Activated B cell treated with CpG ODN at 0.5 μM for 24 hours (primary cell): Measurements from ENCODE around the gene ST6GALNAC3. TPM values are rescaled to one million over a fixed set of nuclear protein-coding genes. Genes with fewer than 3 reads are reported as not detected.

ENCODE experiments used
- ATAC-seq: fragments of 200-7000 bp; cut with Tn5 transposase; one replicate; pipeline ENCODE4 v1.10.0; 2021; ENCODE audit warnings: low read depth, mild to moderate bottlenecking, moderate library complexity
- CTCF ChIA-PET: fragments of 350-600 bp; sonication (Branson Sonifier 250); formaldehyde crosslinking; loops from one replicate; lab custom pipeline; 2021; ENCODE audit warnings: antibody characterized with exemption; lab: Charles Lee
- POLR2A ChIA-PET: fragments of 350-600 bp; sonication (Branson Sonifier 250); formaldehyde crosslinking; loops from one replicate; lab custom pipeline; 2021; ENCODE audit warnings: antibody characterized with exemption; lab: Charles Lee
- DNase-seq: peaks from one replicate; pipeline ENCODE4 v3.0.0; 2022
- H3K27ac Mint-ChIP-seq: one replicate; pipeline ENCODE4 v1.8.0; 2020; ENCODE audit warnings: mixed read lengths
- H3K27me3 Mint-ChIP-seq: one replicate; pipeline ENCODE4 v1.8.0; 2021; ENCODE audit warnings: mixed read lengths
- H3K36me3 Mint-ChIP-seq: one replicate; pipeline ENCODE4 v1.8.0; 2021; ENCODE audit warnings: low read depth, mixed read lengths
- H3K4me1 Mint-ChIP-seq: one replicate; pipeline ENCODE4 v1.8.0; 2021; ENCODE audit warnings: mixed read lengths
- H3K4me3 Mint-ChIP-seq: one replicate; pipeline ENCODE4 v1.8.0; 2020; ENCODE audit warnings: mild to moderate bottlenecking, mixed read lengths
- H3K9me3 Mint-ChIP-seq: one replicate; pipeline ENCODE4 v1.8.0; 2020; ENCODE audit warnings: mixed read lengths
- intact Hi-C: fragments of 100-400 bp; cut with micrococcal nuclease; formaldehyde crosslinking; loops from one replicate; pipeline ENCODE4 v1.15.1; 2024
- total RNA-seq: library from RNA; stranded (reverse); gene quantifications from 2 replicates; pipeline ENCODE4 v1.2.3, GENCODE V29; 2022
- TF ChIP-seq, protein P1 (sequence below): fragments of 200-600 bp; IDR thresholded peaks from one replicate; pipeline ENCODE4 v1.8.0; 2022; ENCODE audit warnings: antibody characterized with exemption, mild to moderate bottlenecking

Gene ST6GALNAC3
- total RNA-seq, 1 donor from 2014 or later, result 12.6 TPM

DNA sequence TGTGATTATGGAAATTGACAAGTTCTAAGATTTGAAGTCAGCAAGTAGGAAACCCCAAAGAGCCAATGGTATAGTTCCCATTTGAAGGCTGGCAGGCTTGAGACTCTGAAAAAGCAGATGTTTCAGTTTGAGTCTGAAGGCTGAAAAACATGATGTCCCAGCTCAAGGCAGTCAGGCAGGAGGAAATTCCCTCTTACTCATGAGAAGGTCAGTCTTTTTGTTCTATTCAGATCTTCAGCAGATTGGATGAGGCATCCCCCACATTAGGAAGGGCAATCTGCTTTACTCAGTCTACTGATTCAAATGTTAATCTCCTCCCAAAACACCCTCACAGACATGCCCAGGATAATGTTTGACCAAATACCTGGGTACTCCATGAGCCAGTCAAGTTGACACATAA, 420.3 kb downstream of the ST6GALNAC3 start:
- ATAC-seq (no peak), DNase-seq (no peak)
- Mint-ChIP-seq H3K9me3 (no peaks in the 10 kb centered on the region), H3K27me3 (no peaks in the 10 kb centered on the region), H3K27ac (no peak overlapping the region), H3K36me3 (no peaks in the 10 kb centered on the region), H3K4me1 (peaks cover 6% of the 10 kb centered on the region), H3K4me3 (no peak overlapping the region)
- TF ChIP-seq, protein P1, sequence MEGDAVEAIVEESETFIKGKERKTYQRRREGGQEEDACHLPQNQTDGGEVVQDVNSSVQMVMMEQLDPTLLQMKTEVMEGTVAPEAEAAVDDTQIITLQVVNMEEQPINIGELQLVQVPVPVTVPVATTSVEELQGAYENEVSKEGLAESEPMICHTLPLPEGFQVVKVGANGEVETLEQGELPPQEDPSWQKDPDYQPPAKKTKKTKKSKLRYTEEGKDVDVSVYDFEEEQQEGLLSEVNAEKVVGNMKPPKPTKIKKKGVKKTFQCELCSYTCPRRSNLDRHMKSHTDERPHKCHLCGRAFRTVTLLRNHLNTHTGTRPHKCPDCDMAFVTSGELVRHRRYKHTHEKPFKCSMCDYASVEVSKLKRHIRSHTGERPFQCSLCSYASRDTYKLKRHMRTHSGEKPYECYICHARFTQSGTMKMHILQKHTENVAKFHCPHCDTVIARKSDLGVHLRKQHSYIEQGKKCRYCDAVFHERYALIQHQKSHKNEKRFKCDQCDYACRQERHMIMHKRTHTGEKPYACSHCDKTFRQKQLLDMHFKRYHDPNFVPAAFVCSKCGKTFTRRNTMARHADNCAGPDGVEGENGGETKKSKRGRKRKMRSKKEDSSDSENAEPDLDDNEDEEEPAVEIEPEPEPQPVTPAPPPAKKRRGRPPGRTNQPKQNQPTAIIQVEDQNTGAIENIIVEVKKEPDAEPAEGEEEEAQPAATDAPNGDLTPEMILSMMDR, result no peak
- ChIA-PET CTCF (no interaction called here), POLR2A (no interaction called here)
- intact Hi-C loops, result no loop called here

DNA sequence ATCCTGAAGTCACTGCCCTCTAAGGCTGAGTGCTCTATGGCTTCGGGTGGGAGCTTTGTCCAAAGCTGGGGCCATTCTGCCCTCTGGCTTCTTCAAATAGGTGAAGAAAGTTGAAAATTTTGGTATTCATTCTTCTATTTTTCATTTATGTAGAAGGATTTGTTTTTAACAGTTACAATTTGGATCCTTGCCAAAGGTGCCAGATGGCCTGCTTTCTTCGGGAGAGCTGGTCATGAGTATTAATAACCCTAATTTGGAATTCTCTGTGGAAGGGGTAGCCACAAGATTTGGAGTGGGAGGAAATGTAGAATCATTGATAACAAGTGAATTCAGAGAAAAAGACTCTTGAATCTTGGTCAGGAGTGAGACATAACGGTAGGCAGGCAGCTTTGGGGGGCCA, 422.3 kb downstream of the ST6GALNAC3 start:
- intact Hi-C loops, result no loop called here
- Mint-ChIP-seq H3K4me1 (peaks cover 10% of the 10 kb centered on the region), H3K27ac (no peak overlapping the region), H3K9me3 (no peaks in the 10 kb centered on the region), H3K27me3 (no peaks in the 10 kb centered on the region), H3K4me3 (no peak overlapping the region), H3K36me3 (no peaks in the 10 kb centered on the region)
- DNase-seq (no peak), ATAC-seq (no peak)
- ChIA-PET POLR2A (no interaction called here), CTCF (no interaction called here)
- TF ChIP-seq, protein P1, result no peak

DNA sequence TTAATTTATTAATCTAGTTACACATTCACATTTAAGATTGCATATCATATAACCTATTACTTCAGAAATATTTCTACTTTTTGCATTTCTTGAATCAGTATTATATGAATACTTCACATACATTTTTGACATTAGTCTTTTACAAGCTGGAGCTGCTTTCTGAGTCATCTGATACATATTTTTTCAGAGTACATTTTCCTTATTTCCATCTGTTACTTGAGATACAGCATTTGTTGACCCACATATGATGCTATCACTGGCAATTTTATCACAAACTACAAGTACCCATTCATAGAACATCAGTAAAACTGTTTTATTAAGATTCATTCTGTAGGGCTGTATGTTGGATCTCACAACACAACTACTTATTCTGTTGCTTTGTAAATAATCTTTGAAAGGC, 425.6 kb downstream of the ST6GALNAC3 start:
- intact Hi-C loops, result no loop called here
- ATAC-seq (no peak), DNase-seq (no peak)
- POLR2A ChIA-PET, result no interaction called here
- Mint-ChIP-seq H3K27ac (no peak overlapping the region), H3K27me3 (no peaks in the 10 kb centered on the region), H3K9me3 (no peaks in the 10 kb centered on the region), H3K4me1 (peaks cover 4% of the 10 kb centered on the region), H3K4me3 (no peak overlapping the region), H3K36me3 (no peaks in the 10 kb centered on the region)
- CTCF ChIA-PET, result no interaction called here
- TF ChIP-seq, protein P1, result no peak

DNA sequence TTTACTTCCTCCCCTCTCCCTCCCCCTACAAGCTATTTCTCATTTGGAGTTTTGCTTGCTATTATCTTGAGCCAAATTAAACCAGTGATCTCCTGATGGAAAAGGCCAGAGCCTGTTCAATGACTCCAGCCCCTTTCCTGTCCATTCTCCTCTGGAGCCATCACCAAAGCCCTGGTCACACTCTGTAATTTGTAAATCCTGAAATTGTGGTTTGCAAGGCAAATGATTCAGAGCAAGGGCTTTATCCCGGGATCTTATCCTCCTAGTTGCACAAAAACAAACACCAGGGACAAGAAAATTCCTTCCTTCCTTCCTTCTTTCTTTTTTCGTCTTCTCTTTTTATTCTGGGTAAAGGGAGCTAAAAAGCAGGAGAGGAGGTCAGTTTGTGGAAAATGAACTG, 426.6 kb downstream of the ST6GALNAC3 start:
- Mint-ChIP-seq H3K36me3 (no peaks in the 10 kb centered on the region), H3K27me3 (no peaks in the 10 kb centered on the region), H3K4me3 (no peak overlapping the region), H3K9me3 (no peaks in the 10 kb centered on the region), H3K4me1 (peaks cover 4% of the 10 kb centered on the region), H3K27ac (no peak overlapping the region)
- CTCF ChIA-PET, result no interaction called here
- intact Hi-C loops, result no loop called here
- DNase-seq (no peak), ATAC-seq (no peak)
- POLR2A ChIA-PET, result no interaction called here
- TF ChIP-seq, protein P1, result no peak

DNA sequence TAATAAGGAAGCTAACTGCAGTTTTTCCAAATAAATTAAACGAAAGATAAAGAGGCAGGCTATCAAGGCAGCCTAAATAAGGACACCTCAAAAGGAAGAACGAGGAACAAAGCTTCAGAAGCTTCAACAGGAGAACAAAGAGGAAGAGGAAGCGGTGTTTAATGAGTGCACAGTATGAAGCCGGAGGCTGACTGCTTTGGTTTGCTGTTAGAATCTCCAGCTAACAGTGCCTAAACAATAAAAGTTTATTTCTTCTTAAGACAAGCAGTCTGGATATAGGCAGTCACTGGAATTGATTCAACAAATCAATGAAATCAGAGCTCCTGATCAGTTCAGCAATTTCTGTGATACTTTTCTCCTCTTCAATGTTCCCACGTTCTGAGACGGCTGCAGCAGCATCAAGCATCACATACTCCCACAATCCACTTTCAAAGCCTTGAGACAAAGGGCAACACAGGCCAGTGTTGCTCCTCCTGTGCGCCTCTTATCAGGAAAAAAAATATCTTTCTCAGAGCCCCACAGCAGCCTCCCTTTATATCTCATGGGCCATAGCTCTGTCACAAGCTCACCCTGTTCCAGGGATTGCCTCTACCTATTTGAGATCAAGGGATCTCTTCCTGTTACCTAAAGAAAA, 427.2 kb downstream of the ST6GALNAC3 start:
- intact Hi-C loops, result no loop called here
- DNase-seq, result no peak
- TF ChIP-seq, protein P1, result no peak
- no peak overlapping the region for H3K27ac Mint-ChIP-seq
- no peak for ATAC-seq
- ChIA-PET POLR2A (no interaction called here), CTCF (no interaction called here)
- no peak overlapping the region for H3K4me3 Mint-ChIP-seq
- H3K4me1 Mint-ChIP-seq, result peaks cover 4% of the 10 kb centered on the region
- H3K27me3 Mint-ChIP-seq, result no peaks in the 10 kb centered on the region
- H3K9me3 Mint-ChIP-seq, result no peaks in the 10 kb centered on the region
- no peaks in the 10 kb centered on the region for H3K36me3 Mint-ChIP-seq
